ENCODE data around the gene RNF123.

RNF123 gene

DNA sequence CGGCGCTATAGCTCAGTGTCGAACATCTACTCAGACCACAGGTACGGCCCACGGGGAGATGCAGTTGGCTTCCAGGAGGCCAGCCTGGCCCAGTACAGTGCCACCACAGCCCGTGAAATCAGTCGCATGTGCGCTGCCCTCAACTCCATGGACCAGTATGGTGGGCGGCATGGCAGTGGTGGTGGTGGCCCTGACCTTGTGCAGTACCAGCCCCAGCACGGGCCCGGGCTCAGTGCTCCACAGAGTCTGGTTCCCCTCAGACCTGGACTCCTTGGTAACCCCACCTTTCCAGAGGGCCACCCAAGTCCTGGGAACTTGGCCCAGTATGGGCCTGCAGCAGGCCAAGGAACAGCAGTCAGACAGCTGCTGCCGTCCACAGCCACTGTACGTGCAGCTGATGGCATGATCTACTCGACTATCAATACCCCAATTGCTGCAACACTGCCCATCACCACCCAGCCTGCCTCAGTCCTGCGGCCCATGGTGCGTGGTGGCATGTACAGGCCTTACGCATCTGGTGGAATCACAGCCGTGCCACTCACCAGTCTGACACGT is 33.5 kb upstream of the RNF123 start:
- Histone ChIP-seq H3K36me3 (ENCODE audit: control insufficient read depth, insufficient read depth, low read length) (no peaks in the 10 kb centered on the region), H3K4me3 (replicated peaks; ENCODE audit: low read depth, low read length) (no peak overlapping the region), H3K27me3 (replicated peaks; ENCODE audit: control insufficient read depth, insufficient read depth, low read length) (no peaks in the 10 kb centered on the region)
- TF ChIP-seq, protein P1, sequence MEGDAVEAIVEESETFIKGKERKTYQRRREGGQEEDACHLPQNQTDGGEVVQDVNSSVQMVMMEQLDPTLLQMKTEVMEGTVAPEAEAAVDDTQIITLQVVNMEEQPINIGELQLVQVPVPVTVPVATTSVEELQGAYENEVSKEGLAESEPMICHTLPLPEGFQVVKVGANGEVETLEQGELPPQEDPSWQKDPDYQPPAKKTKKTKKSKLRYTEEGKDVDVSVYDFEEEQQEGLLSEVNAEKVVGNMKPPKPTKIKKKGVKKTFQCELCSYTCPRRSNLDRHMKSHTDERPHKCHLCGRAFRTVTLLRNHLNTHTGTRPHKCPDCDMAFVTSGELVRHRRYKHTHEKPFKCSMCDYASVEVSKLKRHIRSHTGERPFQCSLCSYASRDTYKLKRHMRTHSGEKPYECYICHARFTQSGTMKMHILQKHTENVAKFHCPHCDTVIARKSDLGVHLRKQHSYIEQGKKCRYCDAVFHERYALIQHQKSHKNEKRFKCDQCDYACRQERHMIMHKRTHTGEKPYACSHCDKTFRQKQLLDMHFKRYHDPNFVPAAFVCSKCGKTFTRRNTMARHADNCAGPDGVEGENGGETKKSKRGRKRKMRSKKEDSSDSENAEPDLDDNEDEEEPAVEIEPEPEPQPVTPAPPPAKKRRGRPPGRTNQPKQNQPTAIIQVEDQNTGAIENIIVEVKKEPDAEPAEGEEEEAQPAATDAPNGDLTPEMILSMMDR (IDR thresholded peaks at IDR 0.05; ENCODE audit: insufficient read depth, low read length, poor library complexity, severe bottlenecking), result no peak
- DNase-seq (ENCODE audit: extremely low read depth, insufficient read length), result no peak

DNA sequence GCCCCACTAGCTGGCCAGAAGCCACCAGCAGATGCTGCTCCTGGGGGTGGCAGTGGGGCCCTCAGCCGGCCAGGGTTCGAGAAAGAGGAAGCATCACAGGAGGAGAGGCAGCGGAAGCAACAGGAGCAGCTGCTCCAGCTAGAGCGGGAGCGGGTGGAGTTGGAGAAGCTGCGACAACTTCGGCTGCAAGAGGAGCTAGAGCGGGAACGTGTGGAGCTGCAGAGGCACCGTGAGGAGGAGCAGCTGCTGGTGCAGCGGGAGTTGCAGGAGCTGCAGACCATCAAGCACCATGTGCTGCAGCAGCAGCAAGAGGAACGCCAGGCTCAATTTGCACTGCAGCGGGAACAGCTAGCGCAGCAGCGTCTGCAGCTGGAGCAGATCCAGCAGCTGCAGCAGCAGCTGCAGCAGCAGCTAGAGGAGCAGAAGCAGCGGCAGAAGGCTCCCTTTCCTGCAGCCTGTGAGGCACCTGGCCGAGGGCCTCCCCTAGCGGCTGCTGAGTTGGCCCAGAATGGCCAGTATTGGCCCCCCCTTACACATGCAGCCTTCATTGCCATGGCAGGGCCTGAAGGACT is 32.7 kb upstream of the RNF123 start:
- no peaks in the 10 kb centered on the region for H3K36me3 ChIP-seq (ENCODE audit: control insufficient read depth, insufficient read depth, low read length)
- H3K27me3 ChIP-seq (replicated peaks; ENCODE audit: control insufficient read depth, insufficient read depth, low read length), result no peaks in the 10 kb centered on the region
- no peak overlapping the region for H3K4me3 ChIP-seq (replicated peaks; ENCODE audit: low read depth, low read length)
- TF ChIP-seq, protein P1 (IDR thresholded peaks at IDR 0.05; ENCODE audit: insufficient read depth, low read length, poor library complexity, severe bottlenecking), result no peak
- DNase-seq (ENCODE audit: extremely low read depth, insufficient read length), result no peak

DNA sequence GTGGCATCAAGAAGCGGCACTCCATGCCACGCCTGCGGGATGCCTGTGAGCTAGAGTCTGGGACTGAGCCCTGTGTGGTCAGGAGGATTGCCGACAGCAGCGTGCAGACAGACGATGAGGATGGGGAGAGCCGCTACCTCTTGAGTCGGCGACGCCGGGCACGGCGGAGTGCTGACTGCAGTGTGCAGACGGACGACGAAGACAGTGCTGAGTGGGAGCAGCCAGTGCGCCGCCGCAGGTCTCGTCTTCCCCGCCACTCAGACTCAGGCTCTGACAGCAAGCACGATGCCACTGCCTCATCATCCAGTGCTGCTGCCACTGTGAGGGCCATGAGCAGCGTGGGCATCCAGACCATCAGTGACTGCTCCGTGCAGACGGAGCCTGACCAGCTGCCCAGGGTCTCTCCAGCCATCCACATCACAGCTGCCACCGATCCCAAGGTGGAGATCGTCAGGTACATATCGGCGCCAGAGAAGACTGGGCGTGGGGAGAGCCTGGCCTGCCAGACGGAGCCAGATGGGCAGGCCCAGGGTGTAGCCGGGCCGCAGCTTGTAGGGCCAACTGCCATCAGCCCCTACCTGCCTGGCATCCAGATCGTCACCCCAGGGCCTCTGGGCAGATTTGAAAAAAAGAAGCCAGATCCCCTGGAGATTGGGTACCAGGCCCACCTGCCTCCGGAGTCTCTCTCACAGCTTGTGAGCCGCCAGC is 32.0 kb upstream of the RNF123 start:
- no peak overlapping the region for H3K4me3 ChIP-seq (replicated peaks; ENCODE audit: low read depth, low read length)
- no peak for DNase-seq (ENCODE audit: extremely low read depth, insufficient read length)
- no peaks in the 10 kb centered on the region for H3K36me3 ChIP-seq (ENCODE audit: control insufficient read depth, insufficient read depth, low read length)

DNA sequence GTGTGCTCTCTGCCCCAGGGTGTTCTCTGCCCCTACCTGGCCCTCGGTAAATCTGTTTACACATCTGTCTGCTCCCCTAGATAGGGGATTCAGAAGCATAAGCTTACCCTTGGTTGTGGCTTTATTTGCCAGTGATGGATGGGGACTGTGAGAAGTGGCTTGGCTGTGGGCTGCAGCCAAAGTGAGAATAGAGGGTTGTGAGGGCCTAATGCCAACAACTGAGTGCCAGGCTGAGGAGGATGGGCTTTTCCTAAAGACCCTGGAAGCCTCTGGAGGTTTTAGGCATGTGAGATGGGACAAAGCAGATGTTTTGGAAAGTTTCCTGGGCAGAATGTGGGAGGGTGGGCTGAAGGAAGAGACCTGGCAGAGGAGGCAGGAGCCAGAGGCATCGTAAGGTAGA is 30.6 kb upstream of the RNF123 start:
- Histone ChIP-seq H3K36me3 (ENCODE audit: control insufficient read depth, insufficient read depth, low read length) (no peaks in the 10 kb centered on the region), H3K27me3 (replicated peaks; ENCODE audit: control insufficient read depth, insufficient read depth, low read length) (no peaks in the 10 kb centered on the region), H3K4me3 (replicated peaks; ENCODE audit: low read depth, low read length) (no peak overlapping the region)
- DNase-seq (ENCODE audit: extremely low read depth, insufficient read length), result no peak
- TF ChIP-seq, protein P1 (IDR thresholded peaks at IDR 0.05; ENCODE audit: insufficient read depth, low read length, poor library complexity, severe bottlenecking), result no peak

More for the DNA sequence above, 32.0 kb upstream of the RNF123 start:
- no peaks in the 10 kb centered on the region for H3K27me3 ChIP-seq (replicated peaks; ENCODE audit: control insufficient read depth, insufficient read depth, low read length)
- TF ChIP-seq, protein P1 (IDR thresholded peaks at IDR 0.05; ENCODE audit: insufficient read depth, low read length, poor library complexity, severe bottlenecking), result no peak

DNA sequence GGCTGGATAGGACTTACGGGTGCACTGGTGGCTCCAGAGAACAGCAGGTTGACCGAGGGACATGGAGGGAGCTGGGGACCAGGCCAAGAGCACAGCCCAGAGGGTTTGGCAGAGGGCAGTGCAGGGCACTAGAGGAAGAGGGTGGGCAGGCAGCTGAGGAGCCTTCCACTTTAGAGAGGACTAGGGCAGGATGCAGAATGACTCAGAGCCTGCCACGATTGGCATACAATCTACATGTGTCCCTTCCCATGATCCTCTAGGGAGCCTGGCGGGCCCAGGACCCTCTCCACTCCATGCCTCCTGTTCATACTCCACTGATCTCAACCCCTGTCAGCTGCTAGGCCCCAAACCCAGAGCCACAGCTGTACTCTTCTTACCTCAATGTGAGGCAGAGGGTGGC is 29.6 kb upstream of the RNF123 start:
- H3K36me3 ChIP-seq (ENCODE audit: control insufficient read depth, insufficient read depth, low read length), result no peaks in the 10 kb centered on the region
- no peak for DNase-seq (ENCODE audit: extremely low read depth, insufficient read length)
- H3K4me3 ChIP-seq (replicated peaks; ENCODE audit: low read depth, low read length), result no peak overlapping the region
- H3K27me3 ChIP-seq (replicated peaks; ENCODE audit: control insufficient read depth, insufficient read depth, low read length), result no peaks in the 10 kb centered on the region
- TF ChIP-seq, protein P1 (IDR thresholded peaks at IDR 0.05; ENCODE audit: insufficient read depth, low read length, poor library complexity, severe bottlenecking), result no peak
